ENCODE measurements around the gene PLXDC1. TPM values are rescaled to one million over a fixed set of nuclear protein-coding genes. Genes with fewer than 3 reads are reported as not detected.
A peak's percentile ranks its signal among the peaks of the same experiment; 100 is the strongest.

PLXDC1 gene
- total RNA-seq, result 1 to 10 TPM in 1 of 2 donors, not detected in 1; 6.5 TPM

DNA sequence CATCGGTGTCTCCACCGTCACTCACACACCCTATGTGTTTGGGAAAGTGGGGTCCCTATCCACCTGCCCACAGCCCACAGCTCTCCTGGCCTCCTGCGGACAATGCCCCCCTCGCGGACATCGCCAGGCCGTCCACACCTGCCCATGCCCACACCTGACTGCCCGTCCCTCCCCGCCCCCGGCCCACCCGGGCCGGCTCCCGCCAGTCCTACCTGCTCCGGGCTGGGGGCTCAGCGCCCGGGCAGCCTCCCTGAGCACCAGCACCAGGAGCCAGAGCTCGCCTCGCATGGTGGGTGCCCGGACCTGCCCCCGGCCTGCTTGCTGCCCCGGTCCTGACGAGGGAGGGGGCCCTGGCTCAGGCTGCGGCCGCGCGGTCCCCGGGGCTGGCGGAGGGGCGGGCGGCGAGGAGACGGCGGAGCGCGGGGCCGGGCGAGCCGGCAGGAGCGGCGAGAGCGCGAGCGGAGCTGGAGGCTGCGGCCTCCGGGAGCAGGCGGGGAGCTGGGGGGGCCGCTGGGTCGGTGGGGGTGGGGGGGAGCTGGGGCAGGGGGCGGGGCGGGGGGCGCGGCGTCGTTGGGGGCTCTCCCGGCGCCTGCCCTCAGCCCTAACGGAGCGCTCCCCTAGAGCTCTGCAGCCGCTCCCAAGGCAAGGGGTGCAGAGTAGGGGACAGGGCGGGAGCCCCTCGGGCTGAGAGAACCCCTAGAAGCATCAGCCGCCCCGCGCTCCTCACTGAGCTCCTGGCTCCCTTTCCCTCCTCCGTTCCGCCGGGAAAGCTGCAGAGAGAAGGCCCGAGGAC is at the start of gene PLXDC1:
PLXDC1 (minus strand) TSS at position 488 of the 793 bp plus-strand sequence; CDS start at position 288, 200 bp downstream.
- H3K36me3 ChIP-seq (replicated peaks in 1 of 2; ENCODE audit: insufficient read depth in 1 of 2, low read depth in 2 of 2), result no peaks in the 10 kb centered on the region
- peaks cover 27% of the 10 kb centered on the region for H3K4me1 ChIP-seq
- no peak for ATAC-seq
- no peaks in the 10 kb centered on the region for H3K9me3 ChIP-seq
- WGBS, 2 donors, result 3% methylated on average over 6 to 60 of the region's 68 CpGs
- intact Hi-C loops (cut with DNase I), result loop anchor here (10.0 kb wide), 1 partner anchor 167 kb away; no protein-coding TSS in a partner anchor
- peak within 1 kb of the TSS in 1 of 4 donors; percentile 79 for H3K27ac ChIP-seq
- no peak within 1 kb of the TSS for H3K4me3 ChIP-seq
- no peak for TF ChIP-seq CTCF (IDR thresholded peaks at IDR 0.05)
- TF ChIP-seq POLR2A (IDR thresholded peaks at IDR 0.05), result no peak
- H3K27me3 ChIP-seq, result no peaks in the 10 kb centered on the region
- DNase-seq, result no peak

- whole genome bisulfite sequencing, 2 donors, result 25 to 32% methylated on average over 11 of the region's 11 CpGs
- no peak for ATAC-seq
- no peaks in the 10 kb centered on the region for H3K27me3 ChIP-seq
- peak overlapping the region; percentile 69 to 83 for H3K4me3 ChIP-seq
- peak overlapping the region; percentile 91 to 99 (median 98) for H3K27ac ChIP-seq
- H3K9me3 ChIP-seq, result no peaks in the 10 kb centered on the region
- H3K36me3 ChIP-seq (replicated peaks in 1 of 2; ENCODE audit: insufficient read depth in 1 of 2, low read depth in 2 of 2), result peaks cover 18 to 32% of the 10 kb centered on the region in 2 donors
- DNase-seq, result no peak
- no peak for TF ChIP-seq POLR2A (IDR thresholded peaks at IDR 0.05)
- TF ChIP-seq CTCF (IDR thresholded peaks at IDR 0.05), result no peak
- peaks cover 38% of the 10 kb centered on the region for H3K4me1 ChIP-seq
- intact Hi-C loops (cut with DNase I), result no loop called here
These were observed 49.6 kb upstream of the PLXDC1 start for GRCh38 chr17:39200957-39201510.

- DNase-seq, result peak; percentile 78 to 80 (median 79)
- no peak for TF ChIP-seq CTCF (IDR thresholded peaks at IDR 0.05)
- peak; percentile 46 to 85 (median 84) for TF ChIP-seq POLR2A (IDR thresholded peaks at IDR 0.05)
These were observed 48.8 kb upstream of the PLXDC1 start, which contains the start of gene RPL19 for GRCh38 chr17:39200070-39200879. Gene RPL19, plus strand, starts transcription at chr17:39200283. Its CDS starts 62 bp downstream, at chr17:39200345.

GRCh38 chr17:39199820-39200069 is 48.3 kb upstream of the PLXDC1 start:
- WGBS, 2 donors, result 0 to 1% methylated on average over 10 of the region's 10 CpGs
- Histone ChIP-seq H3K36me3 (replicated peaks in 1 of 2; ENCODE audit: insufficient read depth in 1 of 2, low read depth in 2 of 2) (peaks cover 18 to 26% of the 10 kb centered on the region in 2 donors), H3K27me3 (no peaks in the 10 kb centered on the region), H3K27ac (peak overlapping the region; percentile 91 to 99 (median 98)), H3K4me3 (no peak overlapping the region), H3K4me1 (peaks cover 39% of the 10 kb centered on the region), H3K9me3 (no peaks in the 10 kb centered on the region)
- DNase-seq, result peak; percentile 88 to 96 (median 93)
- no peak for TF ChIP-seq CTCF (IDR thresholded peaks at IDR 0.05)
- TF ChIP-seq POLR2A (IDR thresholded peaks at IDR 0.05), result no peak
- ATAC-seq, result peak; percentile 91
- intact Hi-C loops (cut with DNase I), result no loop called here

More at GRCh38 chr17:39200070-39200879, 48.8 kb upstream of the PLXDC1 start, which contains the start of gene RPL19:
- Histone ChIP-seq H3K36me3 (replicated peaks in 1 of 2; ENCODE audit: insufficient read depth in 1 of 2, low read depth in 2 of 2) (peaks cover 18 to 32% of the 10 kb centered on the region in 2 donors), H3K9me3 (no peaks in the 10 kb centered on the region), H3K4me1 (peaks cover 39% of the 10 kb centered on the region), H3K4me3 (peak within 1 kb of the TSS; percentile 69 to 83), H3K27me3 (no peaks in the 10 kb centered on the region), H3K27ac (peak within 1 kb of the TSS; percentile 91 to 99 (median 98))
- ATAC-seq, result peak; percentile 85
- intact Hi-C loops (cut with DNase I), result no loop called here
- 0% methylated on average over 22 to 52 of the region's 52 CpGs for WGBS, 2 donors

Measured in body of pancreas (tissue), 4 donors.